Esophagus muscularis mucosa (tissue), 4 donors: ENCODE data around the gene MLF2. TPM values are rescaled to one million over a fixed set of nuclear protein-coding genes. Genes with fewer than 3 reads are reported as not detected.

Source experiments
- DNase-seq: peaks from one replicate; pipeline ENCODE4 v3.0.0-alpha.2; 2017; ENCODE audit errors: extremely low spot score
- H3K27ac ChIP-seq, 4 donors: fragments of 200-600 bp; sonication (generic); replicated peaks in 1 of 4; 1 replicate in 3 of 4; 2 replicates in 1 of 4; pipeline ENCODE4 v1.5.1; 2016 to 2019; ENCODE audit warnings: mild to moderate bottlenecking in 1 of 4
- H3K27me3 ChIP-seq, 4 donors: fragments of 200-600 bp; sonication (generic); one replicate each; pipeline versions ENCODE4 v1.5.1 to v1.6.0; 2016 to 2019
- H3K36me3 ChIP-seq, 4 donors: fragments of 200-600 bp; sonication (generic); one replicate each; pipeline ENCODE4 v1.5.1; 2016 to 2019
- H3K4me1 ChIP-seq, 4 donors: fragments of 200-600 bp; sonication (generic); one replicate each; pipeline ENCODE4 v1.5.1; 2016 to 2019
- H3K4me3 ChIP-seq, 4 donors: fragments of 200-600 bp; sonication (generic); 1 replicate in 2 of 4; 2 replicates in 2 of 4; pipeline ENCODE4 v1.5.1; 2016 to 2019; ENCODE audit warnings: mild to moderate bottlenecking in 4 of 4, moderate library complexity in 1 of 4
- H3K9me3 ChIP-seq, 4 donors: fragments of 200-600 bp; sonication (generic); 1 replicate in 3 of 4; 2 replicates in 1 of 4; pipeline ENCODE4 v1.5.1; 2016 to 2019
- CTCF ChIP-seq, 3 experiments: fragments of 200-600 bp in 2 of 3; fragments of 450-650 bp in 1 of 3; sonication (generic) in 2 of 3; IDR thresholded peaks; one replicate each; pipeline ENCODE4 v1.5.1; 2017 to 2019; ENCODE audit warnings: antibody characterized with exemption in 3 of 3, mild to moderate bottlenecking in 2 of 3, moderate library complexity in 1 of 3
- EP300 ChIP-seq: sonication (generic); formaldehyde crosslinking; IDR thresholded peaks from one replicate; pipeline ENCODE4 v1.6.1; 2017; ENCODE audit warnings: antibody characterized with exemption
- POLR2A ChIP-seq: fragments of 450-650 bp; IDR thresholded peaks from one replicate; pipeline ENCODE4 v1.6.1; 2017; ENCODE audit warnings: antibody characterized with exemption, moderate library complexity, mild to moderate bottlenecking, low read depth
- POLR2AphosphoS5 ChIP-seq, 2 donors: sonication (generic); formaldehyde crosslinking; IDR thresholded peaks; one replicate each; pipeline ENCODE4 v1.6.1; 2017; ENCODE audit warnings: antibody characterized with exemption in 2 of 2
- WGBS: methylation state at CpG from one replicate; pipeline ENCODE4 v1.1.5; 2018; 5-methylcytosine and 5-hydroxymethylcytosine counted together
- intact Hi-C: fragments of 100-400 bp; cut with DNase I; formaldehyde crosslinking; loops from one replicate; pipeline ENCODE4 v1.15.1; 2023
- total RNA-seq, 4 donors: library from RNA; depleted of rRNA; stranded (reverse); fragments of >200 nt; gene quantifications; one replicate each; pipeline versions ENCODE4 v1.1.0 to v1.2.1, GENCODE V29; 2016

The MLF2 gene
- total RNA-seq, 4 donors from 2014 or later = 169 to 247 (median 214) TPM

- Histone ChIP-seq H3K36me3 (peaks cover 11 to 27% (median 20%) of the 10 kb centered on the region in 4 donors), H3K9me3 (no peaks in the 10 kb centered on the region), H3K27me3 (no peaks in the 10 kb centered on the region), H3K4me1 (peaks cover 27 to 72% (median 70%) of the 10 kb centered on the region in 4 donors), H3K4me3 (peak overlapping the region in 1 of 4 donors; percentile 45), H3K27ac (peak overlapping the region in 1 of 4 donors; percentile 97)
- intact Hi-C loops = loop anchor here (5.0 kb wide), 2 partner anchors 37 to 157 kb away; no protein-coding TSS in a partner anchor
- 85% methylated on average over 15 of the region's 15 CpGs for WGBS
- DNase-seq = no peak
- TF ChIP-seq EP300 (no peak), POLR2AphosphoS5 (IDR thresholded peaks at IDR 0.05) (no peak), POLR2A (no peak), CTCF (IDR thresholded peaks at IDR 0.05) (no peak)
These were observed 21.6 kb upstream of the MLF2 start for GRCh38 chr12:6774499-6775062.

- H3K27ac ChIP-seq = peak overlapping the region in 3 of 4 donors; percentile 51 to 97 (median 96)
- peak overlapping the region; percentile 43 to 52 (median 45) for H3K4me3 ChIP-seq
These were observed 20.8 kb upstream of the MLF2 start for GRCh38 chr12:6773590-6774351.

GRCh38 chr12:6772726-6773589 lies 20.0 kb upstream of the MLF2 start:
- Histone ChIP-seq H3K4me3 (peak overlapping the region; percentile 43 to 52 (median 45)), H3K9me3 (no peaks in the 10 kb centered on the region), H3K27me3 (no peaks in the 10 kb centered on the region), H3K36me3 (peaks cover 12 to 30% (median 23%) of the 10 kb centered on the region in 4 donors), H3K4me1 (peaks cover 29 to 75% (median 72%) of the 10 kb centered on the region in 4 donors), H3K27ac (peak overlapping the region; percentile 61 to 97 (median 96))
- intact Hi-C loops = no loop called here
- no peak for TF ChIP-seq POLR2A
- no peak for TF ChIP-seq EP300
- TF ChIP-seq CTCF (IDR thresholded peaks at IDR 0.05) = no peak
- TF ChIP-seq POLR2AphosphoS5 (IDR thresholded peaks at IDR 0.05) = no peak
- 76% methylated on average over 11 of the region's 21 CpGs for WGBS
- no peak for DNase-seq

More at GRCh38 chr12:6773590-6774351, 20.8 kb upstream of the MLF2 start:
- intact Hi-C loops = no loop called here
- Histone ChIP-seq H3K9me3 (no peaks in the 10 kb centered on the region), H3K4me1 (peaks cover 29 to 75% (median 72%) of the 10 kb centered on the region in 4 donors), H3K36me3 (peaks cover 12 to 30% (median 23%) of the 10 kb centered on the region in 4 donors), H3K27me3 (no peaks in the 10 kb centered on the region)
- TF ChIP-seq CTCF (IDR thresholded peaks at IDR 0.05) (no peak), POLR2AphosphoS5 (IDR thresholded peaks at IDR 0.05) (no peak), EP300 (no peak), POLR2A (no peak)
- no peak for DNase-seq
- 46% methylated on average over 22 of the region's 60 CpGs for WGBS

GRCh38 chr12:6772331-6772695 lies 19.4 kb upstream of the MLF2 start, which contains the start of gene LAG3:
Gene LAG3, plus strand, starts transcription at chr12:6772520. Its CDS starts 333 bp downstream, at chr12:6772853.
- Histone ChIP-seq H3K4me3 (peak within 1 kb of the TSS; percentile 43 to 52 (median 45)), H3K4me1 (peaks cover 33 to 72% (median 70%) of the 10 kb centered on the region in 4 donors), H3K36me3 (peaks cover 12 to 30% (median 23%) of the 10 kb centered on the region in 4 donors), H3K27me3 (no peaks in the 10 kb centered on the region), H3K27ac (peak within 1 kb of the TSS; percentile 61 to 97 (median 96)), H3K9me3 (no peaks in the 10 kb centered on the region)
- intact Hi-C loops = no loop called here
- WGBS = 48% methylated on average over 15 of the region's 15 CpGs
- DNase-seq = no peak
- TF ChIP-seq POLR2AphosphoS5 (IDR thresholded peaks at IDR 0.05) = no peak
- TF ChIP-seq EP300 = no peak
- TF ChIP-seq CTCF (IDR thresholded peaks at IDR 0.05) = no peak
- no peak for TF ChIP-seq POLR2A
